Cardiac fibroblast (primary cell): Measurements from ENCODE around the gene GPR32.

Experiments
- DNase-seq, 2 donors: peaks; one replicate each; pipeline versions ENCODE4 v3.0.0 to v3.0.0-alpha.2; 2010; ENCODE audit warnings: low read depth in 2 of 2
- H3K4me3 ChIP-seq, 2 donors: replicated peaks in 1 of 2; 1 replicate in 1 of 2; 2 replicates in 1 of 2; pipeline ENCODE4 v1.5.1; 2011; ENCODE audit warnings: low read depth in 2 of 2, low read length in 2 of 2, mild to moderate bottlenecking in 2 of 2, moderate library complexity in 1 of 2
- TF ChIP-seq, protein P1 (sequence below): IDR thresholded peaks from one replicate; pipeline ENCODE4 v1.5.1; 2011; ENCODE audit warnings: low read depth, mild to moderate bottlenecking, low read length, inconsistent platforms

The GPR32 gene

DNA sequence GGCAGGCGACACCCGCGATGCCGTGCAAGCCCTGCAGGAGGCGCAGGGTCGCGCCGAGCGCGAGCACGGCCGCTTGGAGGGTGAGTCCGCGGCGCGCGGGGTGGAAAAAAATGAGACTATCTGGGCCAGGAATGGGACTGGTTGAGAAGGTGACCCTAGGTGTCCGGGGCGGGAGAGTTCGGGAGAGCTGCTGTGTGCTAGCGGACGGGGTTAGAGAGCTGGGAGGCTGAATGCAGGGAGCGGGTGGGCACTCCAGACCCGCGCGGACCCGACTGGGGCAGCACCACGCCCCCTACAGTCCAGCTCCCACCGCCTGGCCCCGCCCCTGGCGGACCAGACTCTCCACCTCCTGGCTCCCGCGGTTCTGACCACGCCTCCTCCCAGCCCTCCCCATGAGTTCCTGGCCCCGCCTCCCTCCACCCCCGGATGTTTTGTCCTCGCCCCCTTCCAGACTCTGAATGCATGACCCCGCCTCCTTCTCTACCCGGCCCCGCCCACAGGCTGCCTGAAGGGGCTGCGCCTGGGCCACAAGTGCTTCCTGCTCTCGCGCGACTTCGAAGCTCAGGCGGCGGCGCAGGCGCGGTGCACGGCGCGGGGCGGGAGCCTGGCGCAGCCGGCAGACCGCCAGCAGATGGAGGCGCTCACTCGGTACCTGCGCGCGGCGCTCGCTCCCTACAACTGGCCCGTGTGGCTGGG, 45.6 kb upstream of the GPR32 start:
- peak overlapping the region; percentile 62 to 71 for H3K4me3 ChIP-seq
- TF ChIP-seq, protein P1, sequence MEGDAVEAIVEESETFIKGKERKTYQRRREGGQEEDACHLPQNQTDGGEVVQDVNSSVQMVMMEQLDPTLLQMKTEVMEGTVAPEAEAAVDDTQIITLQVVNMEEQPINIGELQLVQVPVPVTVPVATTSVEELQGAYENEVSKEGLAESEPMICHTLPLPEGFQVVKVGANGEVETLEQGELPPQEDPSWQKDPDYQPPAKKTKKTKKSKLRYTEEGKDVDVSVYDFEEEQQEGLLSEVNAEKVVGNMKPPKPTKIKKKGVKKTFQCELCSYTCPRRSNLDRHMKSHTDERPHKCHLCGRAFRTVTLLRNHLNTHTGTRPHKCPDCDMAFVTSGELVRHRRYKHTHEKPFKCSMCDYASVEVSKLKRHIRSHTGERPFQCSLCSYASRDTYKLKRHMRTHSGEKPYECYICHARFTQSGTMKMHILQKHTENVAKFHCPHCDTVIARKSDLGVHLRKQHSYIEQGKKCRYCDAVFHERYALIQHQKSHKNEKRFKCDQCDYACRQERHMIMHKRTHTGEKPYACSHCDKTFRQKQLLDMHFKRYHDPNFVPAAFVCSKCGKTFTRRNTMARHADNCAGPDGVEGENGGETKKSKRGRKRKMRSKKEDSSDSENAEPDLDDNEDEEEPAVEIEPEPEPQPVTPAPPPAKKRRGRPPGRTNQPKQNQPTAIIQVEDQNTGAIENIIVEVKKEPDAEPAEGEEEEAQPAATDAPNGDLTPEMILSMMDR = peak; percentile 44

DNA sequence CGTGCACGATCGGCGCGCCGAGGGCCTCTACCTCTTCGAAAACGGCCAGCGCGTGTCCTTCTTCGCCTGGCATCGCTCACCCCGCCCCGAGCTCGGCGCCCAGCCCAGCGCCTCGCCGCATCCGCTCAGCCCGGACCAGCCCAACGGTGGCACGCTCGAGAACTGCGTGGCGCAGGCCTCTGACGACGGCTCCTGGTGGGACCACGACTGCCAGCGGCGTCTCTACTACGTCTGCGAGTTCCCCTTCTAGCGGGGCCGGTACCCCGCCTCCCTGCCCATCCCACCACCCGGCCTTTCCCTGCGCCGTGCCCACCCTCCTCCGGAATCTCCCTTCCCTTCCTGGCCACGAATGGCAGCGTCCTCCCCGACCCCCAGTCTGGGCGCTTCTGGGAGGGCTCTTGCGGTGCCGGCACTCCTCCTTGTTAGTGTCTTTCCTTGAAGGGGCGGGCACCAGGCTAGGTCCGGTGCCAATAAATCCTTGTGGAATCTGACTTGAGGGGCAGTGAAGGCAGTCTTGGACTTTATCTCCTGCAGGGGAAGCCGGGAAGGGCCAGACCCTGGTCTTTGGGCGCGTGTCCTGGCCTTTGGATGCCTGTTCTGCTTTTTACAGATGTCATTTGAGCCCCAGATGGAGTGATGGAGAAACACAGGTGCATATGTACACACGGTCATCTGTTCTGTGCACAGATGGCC, 44.9 kb upstream of the GPR32 start:
- peak overlapping the region; percentile 62 to 71 for H3K4me3 ChIP-seq
- TF ChIP-seq, protein P1 = no peak
- peak in 1 of 2 donors; percentile 21 for DNase-seq

More for the DNA sequence above, 45.6 kb upstream of the GPR32 start:
- peak; percentile 98 to 100 for DNase-seq

DNA sequence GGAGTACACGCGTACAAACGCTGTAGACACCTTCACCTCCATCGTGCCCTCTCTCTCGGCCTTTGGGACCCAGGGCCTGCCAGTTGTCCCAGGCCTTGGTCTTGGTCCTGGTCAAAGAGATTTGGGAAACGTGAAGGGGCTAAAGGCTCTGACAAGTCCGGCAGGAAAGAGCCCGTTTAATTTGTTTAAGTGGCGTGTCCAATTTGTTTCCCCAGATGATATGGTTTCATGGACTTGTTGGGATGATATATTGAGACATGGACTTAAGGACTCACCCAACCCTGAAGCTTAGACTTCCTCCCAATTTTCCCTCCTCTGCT, 44.4 kb upstream of the GPR32 start:
- peak overlapping the region; percentile 62 to 71 for H3K4me3 ChIP-seq
- TF ChIP-seq, protein P1 = no peak
- no peak for DNase-seq

DNA sequence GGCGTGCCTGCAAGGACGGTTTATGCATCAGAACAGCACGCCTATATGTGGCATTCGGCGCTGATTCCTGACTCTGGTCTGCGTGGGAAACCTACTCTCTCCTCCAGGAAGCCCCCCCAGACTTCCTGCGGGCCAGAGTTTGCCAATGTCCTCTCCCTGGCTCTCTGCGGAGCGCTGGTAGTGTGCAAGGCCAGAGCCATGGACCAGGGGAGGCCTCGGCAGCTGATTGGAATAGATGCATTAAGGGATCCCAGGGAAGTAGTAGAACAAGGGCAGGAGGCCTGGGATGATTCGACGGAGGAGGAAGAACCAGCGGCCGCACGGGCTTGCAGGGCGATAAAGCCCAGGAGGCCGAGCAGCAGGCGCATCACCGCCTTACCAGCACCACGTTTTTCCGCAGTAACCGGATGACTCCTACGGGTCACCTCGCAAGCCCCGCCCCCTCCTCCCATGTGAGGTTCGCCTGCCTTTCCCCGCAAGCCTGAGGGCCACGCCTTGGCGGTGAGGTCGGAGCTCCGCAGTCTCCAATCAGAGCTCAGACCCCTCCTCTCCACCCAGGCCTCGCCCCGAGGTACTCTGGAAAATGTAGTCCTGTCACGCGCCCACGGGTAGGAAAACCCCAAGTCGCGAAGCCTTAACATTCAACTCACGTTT, 42.1 kb upstream of the GPR32 start:
- no peak overlapping the region for H3K4me3 ChIP-seq
- DNase-seq = peak; percentile 49 to 85
- TF ChIP-seq, protein P1 = no peak

DNA sequence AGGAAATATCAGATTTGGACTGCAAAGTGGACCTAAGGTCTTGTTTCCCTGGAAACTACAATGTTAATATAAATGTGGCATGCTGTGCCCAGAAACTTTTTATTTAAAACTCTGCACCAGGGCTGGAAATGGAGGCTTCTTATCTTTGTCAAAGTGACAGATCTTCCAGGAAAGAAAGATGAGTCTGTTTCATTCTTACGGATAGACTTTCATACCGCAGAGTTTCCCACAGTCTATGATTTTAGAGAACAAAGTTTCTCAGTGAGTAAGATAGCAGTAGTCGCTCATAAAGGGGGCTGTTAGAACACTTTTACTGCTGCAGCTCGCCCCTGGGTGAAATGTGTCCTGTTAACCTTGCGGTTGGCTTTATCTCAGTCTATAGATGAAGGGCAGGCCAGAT, 40.4 kb upstream of the GPR32 start:
- TF ChIP-seq, protein P1 = no peak
- no peak overlapping the region for H3K4me3 ChIP-seq
- no peak for DNase-seq

DNA sequence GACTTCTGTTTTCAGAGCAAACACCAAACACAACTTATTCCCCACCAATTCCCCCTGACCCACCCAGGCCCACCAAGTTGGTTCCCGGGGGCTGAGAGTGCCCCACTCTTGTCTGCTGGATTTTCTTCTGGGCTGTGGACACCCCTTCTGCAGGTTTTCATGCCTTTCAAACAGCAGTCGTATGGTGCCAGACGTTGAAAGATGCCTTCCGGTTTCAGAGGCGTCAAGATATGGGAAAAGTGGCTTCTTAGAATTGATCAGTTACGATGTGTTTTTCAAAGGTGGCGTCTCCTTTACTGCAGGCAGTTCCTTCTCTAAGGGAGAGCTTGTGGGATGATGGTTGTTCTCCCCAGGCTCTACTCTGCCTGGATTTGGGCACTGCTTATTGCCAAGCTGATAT, 34.4 kb upstream of the GPR32 start:
- TF ChIP-seq, protein P1 = no peak
- no peak for DNase-seq
- H3K4me3 ChIP-seq = no peak overlapping the region
